Activated gamma-delta T cell treated with anti-CD3 and anti-CD28 coated beads, Interleukin-2, amount 50 U/mL, for 16 hours (primary cell): Measurements from ENCODE around the gene MRTFB.
"Not testable (repeated sequence)": the region's sequence is repeated elsewhere in the genome, so short reads cannot be mapped to it uniquely, and the experiment has no call there.

Experiments
- DNase-seq: peaks from one replicate; pipeline ENCODE4 v3.0.0-alpha.2; 2020; ENCODE audit warnings: low read depth

Gene MRTFB

GRCh38 chr16:14105760-14106375 is 34.7 kb downstream of the MRTFB start:
- DNase-seq = no peak

DNA sequence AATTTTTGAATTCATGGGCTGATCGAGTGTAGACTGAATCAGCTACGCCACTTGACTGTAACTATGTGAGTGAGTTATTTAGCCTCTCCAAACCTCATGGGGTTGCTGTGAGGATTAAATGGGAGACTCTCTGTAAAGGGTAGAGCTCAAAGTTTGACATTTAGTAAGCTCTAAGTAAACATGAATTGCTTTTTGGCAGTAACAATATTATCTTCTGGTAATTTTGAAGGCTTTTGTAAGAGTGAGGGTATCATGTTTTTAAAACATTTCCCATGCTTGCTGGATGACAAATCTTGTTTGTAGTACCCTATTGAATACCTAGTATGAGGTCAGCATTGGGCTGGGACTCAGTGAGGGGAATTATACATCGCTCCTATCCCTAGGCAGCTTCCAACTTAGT is 35.3 kb downstream of the MRTFB start:
- no peak for DNase-seq

- DNase-seq = no peak
Measured at GRCh38 chr16:14106961-14107360, 35.8 kb downstream of the MRTFB start.

DNA sequence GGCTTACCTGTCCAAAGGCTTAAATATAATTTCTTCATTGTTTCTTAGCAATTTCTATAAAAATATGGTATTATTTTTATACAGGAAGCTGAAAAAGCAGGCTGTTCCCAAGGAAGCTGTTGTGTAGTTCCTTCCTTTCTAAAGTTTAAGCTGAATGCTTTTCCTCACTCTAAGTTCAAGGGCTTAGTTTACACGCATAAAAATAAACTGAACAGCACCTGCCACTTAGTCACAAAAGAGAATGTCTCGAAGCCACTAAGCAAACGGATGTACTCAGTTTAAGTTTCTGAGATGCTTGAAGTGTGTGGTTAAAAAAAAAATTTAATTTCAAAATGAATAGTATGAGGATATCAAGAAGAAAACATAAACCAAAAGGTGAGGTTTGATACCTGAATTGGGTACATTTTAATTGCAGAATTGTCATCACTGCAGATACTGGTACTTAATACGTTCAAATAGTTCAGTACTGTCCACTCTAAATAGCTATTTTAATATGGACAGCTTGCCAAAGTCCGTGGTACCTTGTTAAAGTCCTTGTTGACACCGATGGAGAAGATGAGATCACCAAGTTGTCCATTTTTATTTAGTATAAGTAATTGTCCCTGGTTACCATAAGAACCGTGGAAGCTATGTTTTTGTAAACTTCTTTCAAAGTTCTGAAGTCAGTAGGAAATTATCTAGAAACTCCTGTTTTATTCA is 38.1 kb downstream of the MRTFB start:
- no peak for DNase-seq

DNA sequence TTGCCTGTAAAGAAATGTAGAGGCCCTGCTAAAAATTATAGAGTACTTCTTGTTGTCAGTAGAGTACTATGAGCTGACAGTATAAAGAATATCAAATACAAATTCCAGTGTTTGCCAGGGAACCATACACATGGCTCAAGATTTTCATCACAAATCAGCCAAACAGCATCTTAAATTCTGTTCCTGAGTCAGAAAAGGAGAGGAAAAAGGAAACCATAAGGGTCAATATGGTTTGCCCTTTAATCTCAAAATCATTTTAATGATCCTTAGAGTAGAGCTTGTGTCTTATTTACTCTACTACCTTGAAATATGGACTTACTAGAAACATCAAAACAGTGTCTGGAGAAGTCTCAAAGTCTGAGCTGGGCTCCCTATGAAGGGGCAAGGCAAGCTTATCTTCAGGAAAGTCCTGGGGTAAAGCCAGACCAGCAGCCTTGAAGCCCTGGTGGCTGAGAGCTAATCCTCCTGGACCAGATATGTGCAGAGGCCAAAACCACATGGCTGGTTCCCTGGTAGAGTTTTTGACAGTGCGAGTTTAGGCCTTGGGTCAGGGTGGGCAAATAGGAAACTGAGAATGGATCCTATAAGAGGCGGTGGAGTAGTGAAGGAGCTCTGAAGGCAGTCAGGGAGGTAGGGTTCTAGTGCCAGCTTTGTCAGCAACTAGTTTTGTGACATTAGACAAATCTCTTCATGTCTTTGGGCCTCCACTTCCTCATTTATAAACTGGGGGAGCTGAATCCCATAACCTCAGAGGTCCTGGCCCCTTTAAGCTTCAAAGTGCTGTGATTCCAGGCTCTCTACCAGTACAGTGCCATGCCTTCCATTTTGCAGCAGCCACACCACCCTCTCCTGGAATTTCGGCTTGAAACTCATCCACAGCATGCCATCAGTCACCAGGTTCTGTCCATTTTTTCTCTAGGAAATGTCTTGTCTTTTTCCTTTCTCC is 38.9 kb downstream of the MRTFB start:
- DNase-seq = no peak

DNA sequence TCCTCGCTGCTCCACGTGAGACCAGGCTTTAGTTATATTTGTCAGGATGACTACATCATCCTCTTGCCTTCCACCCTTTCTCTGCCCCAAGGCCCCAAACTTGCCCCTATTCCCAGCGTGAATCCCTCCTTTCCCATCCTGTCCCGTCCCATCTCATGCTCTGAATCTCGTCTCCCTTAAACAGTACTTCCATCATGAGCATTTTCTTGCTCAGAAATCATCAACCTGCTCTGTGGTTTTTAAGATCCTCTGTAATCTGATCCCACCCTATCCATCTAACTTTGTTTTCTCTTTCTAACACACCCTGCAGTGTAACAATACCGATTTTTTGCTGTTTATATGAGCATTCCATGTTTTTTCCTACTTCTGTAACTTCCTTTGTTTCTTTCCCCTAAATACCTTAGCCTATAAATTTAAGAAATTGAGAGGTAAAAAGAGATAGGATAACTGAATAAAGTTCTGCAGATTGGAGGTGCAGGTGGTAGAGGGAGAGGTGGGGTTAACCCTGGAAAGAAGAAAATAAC is 39.7 kb downstream of the MRTFB start:
- DNase-seq = no peak

GRCh38 chr16:14111713-14112538 is 40.8 kb downstream of the MRTFB start:
- DNase-seq = no peak

DNA sequence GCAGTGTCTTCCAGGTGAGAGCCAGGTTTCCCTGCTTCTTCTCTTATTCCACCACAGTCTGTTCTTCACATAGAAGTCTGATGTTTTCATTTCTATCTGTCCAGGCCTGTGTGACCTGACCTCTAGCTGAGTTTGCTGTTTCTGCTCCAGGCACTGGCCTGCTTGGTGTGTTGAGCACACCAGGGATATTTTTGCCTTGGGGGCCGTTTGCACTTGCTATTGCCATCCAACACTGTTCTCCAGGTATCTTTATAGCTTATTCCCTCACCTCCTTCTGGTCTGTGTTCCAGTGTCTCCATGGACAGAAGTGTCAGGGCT is 41.4 kb downstream of the MRTFB start:
- no peak for DNase-seq

DNA sequence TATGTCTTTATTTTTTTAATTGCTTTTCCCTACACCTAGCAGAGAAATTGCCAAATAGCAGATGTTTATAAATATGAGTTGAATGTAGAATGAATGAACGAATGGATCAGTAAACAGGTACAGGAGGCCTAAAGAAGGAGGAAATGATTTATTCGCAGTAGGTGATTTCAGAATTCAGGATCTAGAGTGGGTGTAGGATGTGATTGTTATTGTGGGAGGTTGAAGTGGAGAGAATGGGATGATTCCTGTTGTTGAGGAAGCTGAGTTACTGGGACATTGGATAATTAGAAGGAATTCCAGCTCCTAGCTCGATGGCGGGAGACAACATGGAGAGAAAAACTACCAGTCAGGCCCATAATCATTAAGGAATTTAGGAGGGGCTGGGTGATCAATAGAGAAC is 42.2 kb downstream of the MRTFB start:
- no peak for DNase-seq

DNA sequence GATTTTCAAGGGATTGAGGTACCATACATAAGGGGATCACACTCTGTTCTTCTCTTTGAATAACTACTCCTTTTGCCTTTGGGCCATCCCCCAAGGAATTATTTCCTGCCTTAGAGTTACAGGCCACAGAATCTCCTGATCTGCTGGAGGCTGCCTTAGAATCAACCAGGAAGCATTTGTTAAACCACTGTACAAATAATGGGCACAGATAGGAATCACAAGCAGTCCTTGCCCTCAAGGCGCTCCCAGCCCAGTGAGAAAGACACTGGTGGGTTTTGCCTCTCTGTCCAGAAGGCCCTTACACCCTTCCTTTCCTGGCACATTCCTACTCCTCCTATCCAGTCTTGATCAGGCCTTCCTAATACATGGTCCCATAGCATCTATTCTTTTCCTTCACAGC is 45.9 kb downstream of the MRTFB start:
- DNase-seq = no peak

- DNase-seq = no peak
Measured at GRCh38 chr16:14119799-14120198, 48.7 kb downstream of the MRTFB start.

DNA sequence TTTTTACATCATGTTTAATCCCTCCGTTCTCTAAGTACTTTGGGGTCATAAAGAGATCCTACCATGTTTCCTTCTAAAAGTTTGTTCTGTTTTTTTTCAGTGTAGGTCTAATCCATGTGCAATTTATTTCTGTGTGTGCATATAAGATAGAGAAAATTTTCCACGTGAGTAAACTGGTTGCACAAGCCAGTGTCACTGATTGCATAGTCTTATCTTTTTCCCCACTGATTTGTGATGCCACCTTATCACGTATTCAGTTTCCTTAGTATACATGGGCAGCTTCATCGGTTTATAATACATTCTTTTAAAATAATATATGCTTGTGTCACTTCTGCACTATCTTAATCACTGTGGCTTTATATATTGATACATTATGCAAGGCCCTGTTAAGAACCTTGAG is 49.2 kb downstream of the MRTFB start:
- no peak for DNase-seq

- no peak for DNase-seq
Measured at GRCh38 chr16:14121142-14121541, 50.0 kb downstream of the MRTFB start.

DNA sequence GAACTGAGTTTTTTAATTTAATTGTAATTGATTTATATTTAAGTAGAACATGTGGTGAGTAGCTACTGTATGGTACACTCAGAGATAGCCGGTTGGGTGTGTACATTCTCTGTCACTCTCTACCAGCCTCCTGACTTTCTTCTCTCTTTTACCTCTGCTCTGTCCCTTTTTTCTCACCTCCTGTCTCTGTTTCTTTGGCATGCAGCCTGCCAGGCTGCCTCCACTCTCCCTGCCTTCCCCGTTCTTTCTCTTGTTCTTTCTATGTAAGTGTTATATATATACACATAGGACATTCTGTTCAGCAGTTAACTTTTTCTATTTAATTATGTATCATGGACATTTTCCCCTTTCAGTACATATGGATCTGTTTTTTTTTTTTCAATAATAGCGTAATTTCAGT is 50.8 kb downstream of the MRTFB start:
- no peak for DNase-seq

GRCh38 chr16:14122430-14122829 is 51.3 kb downstream of the MRTFB start:
- DNase-seq = not testable (repeated sequence)

- no peak for DNase-seq
Measured at GRCh38 chr16:14125000-14125681, 54.0 kb downstream of the MRTFB start.

- DNase-seq = no peak
Measured at GRCh38 chr16:14125708-14126107, 54.6 kb downstream of the MRTFB start.

DNA sequence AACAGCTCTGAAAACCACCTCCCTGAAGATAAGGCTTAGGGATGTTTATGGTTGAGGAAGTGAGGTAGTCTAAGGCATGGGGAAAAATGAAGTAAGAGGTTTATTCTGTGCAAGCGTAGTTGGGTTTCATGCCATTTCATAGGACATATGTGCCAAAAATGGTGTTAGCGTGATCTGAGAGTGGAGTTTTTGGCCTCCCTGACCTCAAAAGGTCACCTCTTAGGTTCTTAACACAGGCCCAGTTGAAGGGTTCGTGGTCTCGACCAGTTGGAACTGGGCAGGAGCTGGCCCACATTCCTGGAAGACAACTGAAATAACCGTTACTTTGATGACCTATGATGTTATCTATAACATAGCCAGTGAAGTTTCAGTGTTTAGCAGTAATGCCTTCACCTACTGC is 57.0 kb downstream of the MRTFB start:
- DNase-seq = no peak

DNA sequence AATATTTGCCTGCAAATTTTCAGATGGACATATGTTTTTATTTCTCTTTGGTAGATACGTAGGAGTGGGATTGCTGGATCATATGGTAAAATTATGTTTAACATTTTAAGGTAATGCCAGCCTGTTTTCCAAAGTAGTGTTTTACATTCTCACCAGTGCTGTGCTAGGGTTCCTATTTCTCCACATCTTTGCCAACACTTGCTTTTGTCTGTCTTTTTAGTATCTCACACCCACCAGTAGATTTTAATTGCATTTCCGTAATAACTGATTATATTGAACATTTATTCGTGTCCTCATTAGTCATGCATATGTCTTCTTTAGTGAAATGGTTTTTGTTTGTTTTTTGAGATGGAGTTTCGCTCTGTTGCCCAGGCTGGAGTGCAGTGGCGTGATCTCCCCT is 58.4 kb downstream of the MRTFB start:
- DNase-seq = no peak

DNA sequence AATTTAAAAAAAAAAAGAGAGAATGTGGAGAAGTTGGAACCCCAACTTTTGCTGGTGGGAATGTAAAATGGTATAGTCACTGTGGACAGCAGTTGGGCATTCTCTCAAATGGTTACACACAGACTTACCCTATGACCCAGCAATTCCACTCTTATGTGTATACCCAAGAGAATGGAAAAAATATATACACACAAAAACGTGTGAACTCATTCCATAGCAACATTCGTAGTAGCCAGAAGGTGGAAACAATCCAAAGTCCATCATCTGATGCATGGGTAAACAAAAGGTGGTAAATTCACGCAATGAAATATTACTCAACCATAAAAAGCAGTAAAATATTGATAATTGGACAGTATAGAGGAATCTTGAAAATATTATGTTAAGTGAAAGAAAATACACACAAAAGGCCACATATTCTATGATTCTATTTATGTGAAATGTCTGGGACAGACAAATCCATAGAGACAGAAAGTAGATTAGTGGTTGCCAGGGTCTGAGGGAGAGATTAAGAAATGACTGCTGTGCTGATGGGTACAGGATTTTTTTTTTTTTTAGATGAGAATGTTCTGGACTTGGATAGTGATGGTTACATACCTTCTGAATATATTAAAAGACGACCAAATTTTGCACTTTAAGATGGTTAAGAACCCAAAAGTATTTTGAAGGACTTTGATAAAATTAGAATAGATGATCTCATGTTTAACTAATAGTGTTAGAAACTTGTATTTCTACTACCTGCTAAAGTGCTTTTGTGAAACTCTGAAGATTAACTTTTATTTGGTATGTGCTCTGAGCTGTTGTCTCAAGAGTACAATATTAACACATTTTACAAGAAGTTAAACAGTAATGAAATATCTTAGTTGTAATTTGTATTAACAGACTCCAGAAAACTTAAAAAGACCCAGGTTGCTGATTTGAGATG is 60.9 kb downstream of the MRTFB start:
- DNase-seq = no peak
